ENCODE measurements around the gene USP6NL.

GRCh38 chr10:11435581-11435981 lies 175.9 kb downstream of the USP6NL start:
- no peak for TF ChIP-seq CTCF (IDR thresholded peaks at IDR 0.05; ENCODE audit: control extremely low read depth in 1 of 3, insufficient read depth in 1 of 3, low read depth in 1 of 3, low read length in 3 of 3)
- no peak for TF ChIP-seq NANOG (IDR thresholded peaks at IDR 0.05; ENCODE audit: insufficient read depth, low read depth, low read length, poor library complexity, severe bottlenecking)
- TF ChIP-seq EP300 (IDR thresholded peaks at IDR 0.05; ENCODE audit: borderline replicate concordance in 1 of 2, low read depth in 2 of 2, low read length in 2 of 2), result no peak
- no peak for TF ChIP-seq USF2 (IDR thresholded peaks at IDR 0.05; ENCODE audit: low read length)
- no peak for TF ChIP-seq JUN (IDR thresholded peaks at IDR 0.05; ENCODE audit: low read depth, low read length)
- TF ChIP-seq POLR2AphosphoS5 (IDR thresholded peaks at IDR 0.05; ENCODE audit: low read depth, low read length), result no peak
- no peak for TF ChIP-seq EZH2 (IDR thresholded peaks at IDR 0.05; ENCODE audit: low read depth, low read length, severe bottlenecking)
- no peak for TF ChIP-seq NRF1 (IDR thresholded peaks at IDR 0.05; ENCODE audit: low read depth, low read length)
- TF ChIP-seq, protein P1, sequence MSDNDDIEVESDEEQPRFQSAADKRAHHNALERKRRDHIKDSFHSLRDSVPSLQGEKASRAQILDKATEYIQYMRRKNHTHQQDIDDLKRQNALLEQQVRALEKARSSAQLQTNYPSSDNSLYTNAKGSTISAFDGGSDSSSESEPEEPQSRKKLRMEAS (IDR thresholded peaks at IDR 0.05), result no peak
- no peak for TF ChIP-seq TAF1 (IDR thresholded peaks at IDR 0.05; ENCODE audit: low read depth, low read length)
